ENCODE measurements around the gene C5orf15.

Gene C5orf15

GRCh38 chr5:133993185-133993936, 24.9 kb upstream of the C5orf15 start:
- H3K27ac ChIP-seq, result peak overlapping the region; percentile 68
- no peak for TF ChIP-seq ZFX (IDR thresholded peaks at IDR 0.05; ENCODE audit: borderline replicate concordance)
- TF ChIP-seq CTCF (IDR thresholded peaks at IDR 0.05), result no peak

- TF ChIP-seq CTCF (IDR thresholded peaks at IDR 0.05) (no peak), ZFX (IDR thresholded peaks at IDR 0.05; ENCODE audit: borderline replicate concordance) (no peak)
- H3K27ac ChIP-seq, result peak overlapping the region; percentile 68
Observed at GRCh38 chr5:133992429-133993155, 24.2 kb upstream of the C5orf15 start.

GRCh38 chr5:133991171-133991910, 22.9 kb upstream of the C5orf15 start:
- TF ChIP-seq ZFX (IDR thresholded peaks at IDR 0.05; ENCODE audit: borderline replicate concordance) (no peak), CTCF (IDR thresholded peaks at IDR 0.05) (no peak)
- H3K27ac ChIP-seq, result no peak overlapping the region

- TF ChIP-seq CTCF (IDR thresholded peaks at IDR 0.05) (no peak), ZFX (IDR thresholded peaks at IDR 0.05; ENCODE audit: borderline replicate concordance) (no peak)
- H3K27ac ChIP-seq, result no peak overlapping the region
Observed at GRCh38 chr5:133990396-133990795, 22.0 kb upstream of the C5orf15 start.

GRCh38 chr5:133985540-133986180, 17.2 kb upstream of the C5orf15 start:
- TF ChIP-seq ZFX (IDR thresholded peaks at IDR 0.05; ENCODE audit: borderline replicate concordance) (no peak), CTCF (IDR thresholded peaks at IDR 0.05) (no peak)
- H3K27ac ChIP-seq, result no peak overlapping the region

GRCh38 chr5:133983674-133984073, 15.2 kb upstream of the C5orf15 start:
- TF ChIP-seq CTCF (IDR thresholded peaks at IDR 0.05) (no peak), ZFX (IDR thresholded peaks at IDR 0.05; ENCODE audit: borderline replicate concordance) (no peak)

More at GRCh38 chr5:133983674-133984073, 15.2 kb upstream of the C5orf15 start:
- no peak overlapping the region for H3K27ac ChIP-seq

Measured in 22Rv1 (cell line).